Loucy (cell line): ENCODE data around the gene HDGFL1.

Experiments
- H2AFZ ChIP-seq: fragments of 200-600 bp; sonication (generic); 2 replicates; pipeline ENCODE4 v1.6.0; 2016; ENCODE audit warnings: antibody characterized with exemption, mild to moderate bottlenecking, low read length, moderate library complexity
- H3F3A ChIP-seq: fragments of 200-600 bp; 2 replicates; pipeline ENCODE4 v1.6.0; 2016; ENCODE audit warnings: antibody characterized with exemption, low read depth, mild to moderate bottlenecking
- H3K27me3 ChIP-seq: fragments of 200-600 bp; sonication (generic); 2 replicates; pipeline ENCODE4 v1.6.1; 2014; ENCODE audit warnings: low read length, mild to moderate bottlenecking; ENCODE audit not compliant: insufficient read depth, poor library complexity, severe bottlenecking
- H3K36me3 ChIP-seq: fragments of 200-600 bp; sonication (generic); 2 replicates; pipeline ENCODE4 v1.6.1; 2016; ENCODE audit warnings: low read length; ENCODE audit not compliant: insufficient read depth
- H3K4me1 ChIP-seq: fragments of 200-600 bp; sonication (generic); 2 replicates; pipeline ENCODE4 v1.5.1; 2014; ENCODE audit warnings: low read length, mild to moderate bottlenecking; ENCODE audit not compliant: insufficient read depth, poor library complexity, severe bottlenecking
- H3K4me2 ChIP-seq: fragments of 200-600 bp; sonication (generic); 2 replicates; pipeline ENCODE4 v1.6.0; 2014; ENCODE audit warnings: antibody characterized with exemption, low read length, low read depth, mild to moderate bottlenecking; ENCODE audit not compliant: poor library complexity, severe bottlenecking
- H3K4me3 ChIP-seq: fragments of 200-600 bp; sonication (generic); 2 replicates; pipeline ENCODE4 v1.5.1; 2014; ENCODE audit warnings: low read length, mild to moderate bottlenecking, mixed read lengths; ENCODE audit not compliant: poor library complexity, severe bottlenecking
- H3K79me2 ChIP-seq: fragments of 200-600 bp; sonication (generic); 2 replicates; pipeline ENCODE4 v1.6.1; 2014; ENCODE audit warnings: low read length; ENCODE audit not compliant: insufficient read depth
- H3K9ac ChIP-seq: fragments of 200-600 bp; sonication (generic); 2 replicates; pipeline ENCODE4 v1.6.0; 2014; ENCODE audit warnings: mild to moderate bottlenecking, low read depth, low read length, moderate library complexity; ENCODE audit not compliant: poor library complexity, severe bottlenecking
- H3K9me2 ChIP-seq: fragments of 200-600 bp; sonication (generic); replicated peaks from 2 replicates; pipeline ENCODE4 v1.6.1; 2016; ENCODE audit warnings: low read depth, low read length, mixed read lengths
- H3K9me3 ChIP-seq: fragments of 200-600 bp; sonication (generic); 2 replicates; pipeline ENCODE4 v1.6.1; 2014; ENCODE audit warnings: mild to moderate bottlenecking, antibody characterized with exemption, low read length, low read depth; ENCODE audit not compliant: insufficient read depth
- H4K20me1 ChIP-seq: fragments of 200-600 bp; sonication (generic); 2 replicates; pipeline ENCODE4 v1.6.0; 2014; ENCODE audit warnings: antibody characterized with exemption, low read length, mild to moderate bottlenecking; ENCODE audit not compliant: insufficient read depth, poor library complexity, severe bottlenecking
- CTCF ChIP-seq: fragments of 200-600 bp; sonication (generic); conservative IDR thresholded peaks from 2 replicates; pipeline ENCODE4 v1.5.1; 2014; ENCODE audit warnings: mild to moderate bottlenecking, antibody characterized with exemption, low read length
- EZH2phosphoT487 ChIP-seq: fragments of 200-600 bp; IDR thresholded peaks from 2 replicates; pipeline ENCODE4 v1.6.1; 2018; ENCODE audit warnings: antibody characterized with exemption, mild to moderate bottlenecking, moderate library complexity, borderline replicate concordance

Gene HDGFL1

GRCh38 chr6:22613051-22613450 lies 43.7 kb downstream of the HDGFL1 start:
- Histone ChIP-seq H2AFZ (no peak overlapping the region), H3K4me1 (no peaks in the 10 kb centered on the region), H3K4me3 (no peak overlapping the region), H3K27me3 (no peaks in the 10 kb centered on the region), H3K4me2 (no peak overlapping the region), H3K9me3 (0 out of 2 replicates have a peak, but pooled peaks cover 6% of the 10 kb centered on the region), H3K9me2 (no peaks in the 10 kb centered on the region), H4K20me1 (no peaks in the 10 kb centered on the region), H3F3A (no peaks in the 10 kb centered on the region), H3K79me2 (no peaks in the 10 kb centered on the region), H3K36me3 (no peaks in the 10 kb centered on the region), H3K9ac (no peak overlapping the region)
- no peak for TF ChIP-seq CTCF

- no peaks in the 10 kb centered on the region for H3K79me2 ChIP-seq
- no peaks in the 10 kb centered on the region for H3K27me3 ChIP-seq
These were observed 44.3 kb downstream of the HDGFL1 start for GRCh38 chr6:22613695-22614094.

GRCh38 chr6:22614547-22614946 lies 45.2 kb downstream of the HDGFL1 start:
- H3K27me3 ChIP-seq: no peaks in the 10 kb centered on the region
- TF ChIP-seq EZH2phosphoT487 (no peak), CTCF (no peak)
- H3K9ac ChIP-seq: no peak overlapping the region
- H3K36me3 ChIP-seq: no peaks in the 10 kb centered on the region
- no peak overlapping the region for H3K4me2 ChIP-seq
- no peaks in the 10 kb centered on the region for H4K20me1 ChIP-seq
- H3K9me3 ChIP-seq: 0 out of 2 replicates have a peak, but pooled peaks cover 6% of the 10 kb centered on the region
- no peaks in the 10 kb centered on the region for H3K79me2 ChIP-seq
- no peaks in the 10 kb centered on the region for H3K9me2 ChIP-seq
- H3K4me1 ChIP-seq: no peaks in the 10 kb centered on the region
- H3F3A ChIP-seq: no peaks in the 10 kb centered on the region
- no peak overlapping the region for H3K4me3 ChIP-seq
- H2AFZ ChIP-seq: no peak overlapping the region

More at GRCh38 chr6:22613695-22614094, 44.3 kb downstream of the HDGFL1 start:
- Histone ChIP-seq H3K9me3 (0 out of 2 replicates have a peak, but pooled peaks cover 6% of the 10 kb centered on the region), H4K20me1 (no peaks in the 10 kb centered on the region), H2AFZ (no peak overlapping the region), H3K36me3 (no peaks in the 10 kb centered on the region), H3K4me2 (no peak overlapping the region), H3K9ac (no peak overlapping the region), H3F3A (no peaks in the 10 kb centered on the region), H3K9me2 (no peaks in the 10 kb centered on the region), H3K4me3 (no peak overlapping the region), H3K4me1 (no peaks in the 10 kb centered on the region)
- no peak for TF ChIP-seq CTCF
- no peak for TF ChIP-seq EZH2phosphoT487
